Neural cell (in vitro differentiated cells): Measurements from ENCODE around the gene KLHL3. TPM values are rescaled to one million over a fixed set of nuclear protein-coding genes. Genes with fewer than 3 reads are reported as not detected.

Experiments
- H2AFZ ChIP-seq: fragments of 200-600, 300-800 bp; sonication (generic), shearing (Covaris generic); 2 replicates; pipeline ENCODE4 v1.6.0; 2014; ENCODE audit warnings: low read depth, mild to moderate bottlenecking, antibody characterized with exemption, low read length, moderate library complexity
- H3F3A ChIP-seq: fragments of 200-600 bp; shearing (Covaris generic); 2 replicates; pipeline ENCODE4 v1.6.1; 2016; ENCODE audit warnings: mild to moderate bottlenecking, moderate library complexity, mixed read lengths, antibody characterized with exemption, low read length; ENCODE audit not compliant: insufficient read depth, poor library complexity, severe bottlenecking
- H3K27ac ChIP-seq: fragments of 200-600, 300-800 bp; sonication (generic), shearing (Covaris generic); 2 replicates; pipeline ENCODE4 v1.5.1; 2014; ENCODE audit warnings: mild to moderate bottlenecking, low read length, moderate library complexity
- H3K27me3 ChIP-seq: fragments of 300-800, 200-600 bp; sonication (generic), shearing (Covaris generic); 2 replicates; pipeline ENCODE4 v1.6.0; 2014; ENCODE audit warnings: mild to moderate bottlenecking, low read depth, low read length, moderate library complexity; ENCODE audit not compliant: insufficient read depth
- H3K36me3 ChIP-seq: fragments of 300-800, 200-600 bp; sonication (generic), shearing (Covaris generic); 2 replicates; pipeline ENCODE4 v1.5.1; 2014; ENCODE audit warnings: mild to moderate bottlenecking, antibody characterized with exemption, low read length, moderate library complexity; ENCODE audit not compliant: insufficient read depth
- H3K4me2 ChIP-seq: fragments of 300-800, 200-600 bp; sonication (generic), shearing (Covaris generic); 2 replicates; pipeline ENCODE4 v1.6.0; 2014; ENCODE audit warnings: mild to moderate bottlenecking, low read length
- H3K4me3 ChIP-seq: fragments of 300-800, 200-600 bp; sonication (generic), shearing (Covaris generic); 2 replicates; pipeline ENCODE4 v1.5.1; 2014; ENCODE audit warnings: mild to moderate bottlenecking, low read length, moderate library complexity
- H3K79me2 ChIP-seq: fragments of 200-600 bp; shearing (Covaris generic); replicated peaks from 2 replicates; pipeline ENCODE4 v1.6.0; 2014; ENCODE audit warnings: mild to moderate bottlenecking, low read length, moderate library complexity; ENCODE audit not compliant: insufficient read depth
- H3K9ac ChIP-seq: fragments of 300-800, 200-600 bp; sonication (generic), shearing (Covaris generic); 2 replicates; pipeline ENCODE4 v1.6.1; 2016; ENCODE audit warnings: mild to moderate bottlenecking, low read length, mixed read lengths
- H3K9me2 ChIP-seq: fragments of 200-600 bp; shearing (Covaris generic); 2 replicates; pipeline ENCODE4 v1.6.1; 2016; ENCODE audit warnings: mild to moderate bottlenecking, low read length, mixed read lengths; ENCODE audit not compliant: insufficient read depth
- H3K9me3 ChIP-seq: fragments of 200-600, 300-800 bp; sonication (generic), shearing (Covaris generic); 2 replicates; pipeline ENCODE4 v1.6.1; 2016; ENCODE audit warnings: mild to moderate bottlenecking, mixed run types, low read length, moderate library complexity, mixed read lengths
- H4K20me1 ChIP-seq: fragments of 200-600 bp; shearing (Covaris generic); 2 replicates; pipeline ENCODE4 v1.6.1; 2016; ENCODE audit warnings: mild to moderate bottlenecking, mixed run types; ENCODE audit not compliant: insufficient read depth
- EP300 ChIP-seq: fragments of 450-650 bp; conservative IDR thresholded peaks from 2 replicates; pipeline ENCODE4 v1.6.1; 2014; ENCODE audit warnings: antibody characterized with exemption, mild to moderate bottlenecking, moderate library complexity; ENCODE audit not compliant: poor library complexity, severe bottlenecking
- EZH2 ChIP-seq: fragments of 200-600, 300-800 bp; shearing (Covaris generic), sonication (generic); IDR thresholded peaks from 2 replicates; pipeline ENCODE4 v1.6.1; 2014; ENCODE audit warnings: antibody characterized with exemption, low read length, borderline replicate concordance, mild to moderate bottlenecking; ENCODE audit not compliant: insufficient read depth, poor library complexity, severe bottlenecking
- MXI1 ChIP-seq: fragments of 450-650 bp; conservative IDR thresholded peaks from 2 replicates; pipeline ENCODE4 v1.6.1; 2014; ENCODE audit warnings: antibody characterized with exemption, mild to moderate bottlenecking; ENCODE audit not compliant: poor library complexity, severe bottlenecking
- POLR2AphosphoS5 ChIP-seq: IDR thresholded peaks from 2 replicates; pipeline ENCODE4 v1.6.1; 2012
- RAD21 ChIP-seq: fragments of 450-650 bp; conservative IDR thresholded peaks from 2 replicates; pipeline ENCODE4 v1.6.1; 2014; ENCODE audit warnings: antibody characterized with exemption, mild to moderate bottlenecking, moderate library complexity
- REST ChIP-seq: IDR thresholded peaks from 2 replicates; pipeline ENCODE4 v1.6.1; 2012; ENCODE audit warnings: borderline replicate concordance
- SMC3 ChIP-seq: fragments of 450-650 bp; conservative IDR thresholded peaks from 2 replicates; pipeline ENCODE4 v1.6.1; 2014; ENCODE audit warnings: antibody characterized with exemption, mild to moderate bottlenecking, moderate library complexity; ENCODE audit not compliant: poor library complexity
- TAF1 ChIP-seq: IDR thresholded peaks from 2 replicates; pipeline ENCODE4 v1.6.1; 2012; ENCODE audit warnings: low read depth
- polyA plus RNA-seq: library from polyadenylated mRNA; depleted of rRNA; stranded (reverse); fragments of >200 nt; gene quantifications from 2 replicates; pipeline ENCODE4 v1.2.3, GENCODE V29; 2014
- TF ChIP-seq, protein P1 (sequence below): fragments of 450-650 bp; IDR thresholded peaks from 2 replicates; pipeline ENCODE4 v1.5.1; 2014; ENCODE audit warnings: antibody characterized with exemption, mild to moderate bottlenecking, moderate library complexity; ENCODE audit not compliant: poor library complexity, severe bottlenecking

KLHL3 gene
- polyA plus RNA-seq, 1 donor from 2014 or later: 12.9 TPM

DNA sequence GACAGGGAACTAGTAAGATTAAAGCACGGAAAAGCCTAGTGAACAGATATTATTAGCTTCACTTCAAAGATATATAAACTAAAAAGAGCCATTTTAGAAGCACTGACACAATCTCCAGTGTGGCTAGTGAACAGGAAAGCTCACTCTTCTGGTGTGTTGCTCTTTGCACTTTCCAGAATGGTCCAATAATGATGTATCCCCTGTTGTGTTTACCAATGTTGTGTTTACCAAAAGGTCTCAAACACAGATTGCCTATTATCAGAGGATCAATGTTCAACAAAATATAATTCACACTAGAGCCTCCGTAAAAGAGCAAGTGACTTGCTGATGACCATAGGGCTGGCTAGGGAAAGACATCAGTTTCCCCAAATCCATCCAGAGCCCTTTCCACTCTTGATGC, 11.6 kb downstream of the KLHL3 start:
- Histone ChIP-seq H3K36me3 (no peaks in the 10 kb centered on the region), H3K79me2 (peaks cover 5% of the 10 kb centered on the region), H2AFZ (no peak overlapping the region), H3K27me3 (no peaks in the 10 kb centered on the region), H3K27ac (no peak overlapping the region), H3K4me2 (no peak overlapping the region), H3K9me2 (no peaks in the 10 kb centered on the region), H3K4me3 (no peak overlapping the region), H3F3A (no peaks in the 10 kb centered on the region), H3K9ac (no peak overlapping the region), H4K20me1 (no peaks in the 10 kb centered on the region), H3K9me3 (no peaks in the 10 kb centered on the region)
- TF ChIP-seq SMC3 (no peak), EZH2 (no peak), TAF1 (no peak), POLR2AphosphoS5 (no peak), EP300 (no peak), MXI1 (no peak), REST (no peak), RAD21 (no peak)
- TF ChIP-seq, protein P1, sequence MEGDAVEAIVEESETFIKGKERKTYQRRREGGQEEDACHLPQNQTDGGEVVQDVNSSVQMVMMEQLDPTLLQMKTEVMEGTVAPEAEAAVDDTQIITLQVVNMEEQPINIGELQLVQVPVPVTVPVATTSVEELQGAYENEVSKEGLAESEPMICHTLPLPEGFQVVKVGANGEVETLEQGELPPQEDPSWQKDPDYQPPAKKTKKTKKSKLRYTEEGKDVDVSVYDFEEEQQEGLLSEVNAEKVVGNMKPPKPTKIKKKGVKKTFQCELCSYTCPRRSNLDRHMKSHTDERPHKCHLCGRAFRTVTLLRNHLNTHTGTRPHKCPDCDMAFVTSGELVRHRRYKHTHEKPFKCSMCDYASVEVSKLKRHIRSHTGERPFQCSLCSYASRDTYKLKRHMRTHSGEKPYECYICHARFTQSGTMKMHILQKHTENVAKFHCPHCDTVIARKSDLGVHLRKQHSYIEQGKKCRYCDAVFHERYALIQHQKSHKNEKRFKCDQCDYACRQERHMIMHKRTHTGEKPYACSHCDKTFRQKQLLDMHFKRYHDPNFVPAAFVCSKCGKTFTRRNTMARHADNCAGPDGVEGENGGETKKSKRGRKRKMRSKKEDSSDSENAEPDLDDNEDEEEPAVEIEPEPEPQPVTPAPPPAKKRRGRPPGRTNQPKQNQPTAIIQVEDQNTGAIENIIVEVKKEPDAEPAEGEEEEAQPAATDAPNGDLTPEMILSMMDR: no peak

DNA sequence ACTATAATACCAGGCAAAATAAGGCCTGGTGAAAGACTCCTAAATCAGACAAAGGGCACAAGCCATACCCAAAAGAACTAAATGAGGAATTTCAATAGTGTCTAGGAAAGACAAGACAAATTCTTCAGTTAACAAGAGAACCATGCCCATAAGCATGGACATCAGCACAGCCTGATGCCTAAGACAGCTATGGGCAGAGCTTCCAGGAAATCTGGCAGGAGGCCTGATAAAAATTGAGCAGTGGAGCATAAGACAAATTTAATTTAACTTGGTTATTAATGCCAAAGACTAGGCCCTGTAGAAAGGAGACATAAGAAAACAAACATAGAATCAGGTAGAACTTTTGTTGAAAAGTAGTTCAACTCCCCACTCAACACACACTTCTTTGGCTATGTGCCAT, 17.3 kb downstream of the KLHL3 start:
- H3K27ac ChIP-seq: no peak overlapping the region
- TF ChIP-seq MXI1 (no peak), REST (no peak), TAF1 (no peak), EP300 (no peak), EZH2 (no peak), SMC3 (no peak), RAD21 (no peak), POLR2AphosphoS5 (no peak)
- TF ChIP-seq, protein P1: no peak
- no peak overlapping the region for H3K4me3 ChIP-seq
- no peak overlapping the region for H3K4me2 ChIP-seq
- H2AFZ ChIP-seq: no peak overlapping the region
- no peaks in the 10 kb centered on the region for H4K20me1 ChIP-seq
- H3K79me2 ChIP-seq: no peaks in the 10 kb centered on the region
- H3K9me2 ChIP-seq: no peaks in the 10 kb centered on the region
- H3K9me3 ChIP-seq: no peaks in the 10 kb centered on the region
- H3K36me3 ChIP-seq: no peaks in the 10 kb centered on the region
- no peaks in the 10 kb centered on the region for H3K27me3 ChIP-seq
- H3F3A ChIP-seq: no peaks in the 10 kb centered on the region
- no peak overlapping the region for H3K9ac ChIP-seq
